Measurements from ENCODE around the gene JAZF1.

The JAZF1 gene

DNA sequence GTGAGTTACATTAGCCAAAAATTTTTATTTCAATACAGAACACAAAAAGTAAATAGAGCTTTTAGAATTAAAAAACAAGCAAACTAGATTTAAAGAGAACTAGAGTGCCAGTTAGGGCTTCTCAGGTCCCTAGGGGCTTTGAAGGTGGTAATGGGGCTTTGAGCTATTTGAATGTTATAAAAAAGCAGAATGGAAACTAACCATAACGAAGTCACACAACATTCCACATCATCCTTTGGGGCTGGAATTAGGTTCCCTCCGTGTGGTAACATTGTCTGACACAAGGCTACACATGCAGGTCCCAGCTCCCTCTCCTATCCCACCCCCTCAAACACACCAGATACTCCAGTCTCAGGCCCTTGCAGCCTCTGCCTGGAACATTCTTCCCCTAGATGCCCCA lies 15.3 kb downstream of the JAZF1 start:
- TF ChIP-seq POLR2AphosphoS5 (IDR thresholded peaks at IDR 0.05; ENCODE audit: low read depth) (no peak), SPI1 (IDR thresholded peaks at IDR 0.05; ENCODE audit: borderline replicate concordance, low read depth) (no peak), GABPA (IDR thresholded peaks at IDR 0.05; ENCODE audit: low read depth) (no peak)
- TF ChIP-seq, protein P1, sequence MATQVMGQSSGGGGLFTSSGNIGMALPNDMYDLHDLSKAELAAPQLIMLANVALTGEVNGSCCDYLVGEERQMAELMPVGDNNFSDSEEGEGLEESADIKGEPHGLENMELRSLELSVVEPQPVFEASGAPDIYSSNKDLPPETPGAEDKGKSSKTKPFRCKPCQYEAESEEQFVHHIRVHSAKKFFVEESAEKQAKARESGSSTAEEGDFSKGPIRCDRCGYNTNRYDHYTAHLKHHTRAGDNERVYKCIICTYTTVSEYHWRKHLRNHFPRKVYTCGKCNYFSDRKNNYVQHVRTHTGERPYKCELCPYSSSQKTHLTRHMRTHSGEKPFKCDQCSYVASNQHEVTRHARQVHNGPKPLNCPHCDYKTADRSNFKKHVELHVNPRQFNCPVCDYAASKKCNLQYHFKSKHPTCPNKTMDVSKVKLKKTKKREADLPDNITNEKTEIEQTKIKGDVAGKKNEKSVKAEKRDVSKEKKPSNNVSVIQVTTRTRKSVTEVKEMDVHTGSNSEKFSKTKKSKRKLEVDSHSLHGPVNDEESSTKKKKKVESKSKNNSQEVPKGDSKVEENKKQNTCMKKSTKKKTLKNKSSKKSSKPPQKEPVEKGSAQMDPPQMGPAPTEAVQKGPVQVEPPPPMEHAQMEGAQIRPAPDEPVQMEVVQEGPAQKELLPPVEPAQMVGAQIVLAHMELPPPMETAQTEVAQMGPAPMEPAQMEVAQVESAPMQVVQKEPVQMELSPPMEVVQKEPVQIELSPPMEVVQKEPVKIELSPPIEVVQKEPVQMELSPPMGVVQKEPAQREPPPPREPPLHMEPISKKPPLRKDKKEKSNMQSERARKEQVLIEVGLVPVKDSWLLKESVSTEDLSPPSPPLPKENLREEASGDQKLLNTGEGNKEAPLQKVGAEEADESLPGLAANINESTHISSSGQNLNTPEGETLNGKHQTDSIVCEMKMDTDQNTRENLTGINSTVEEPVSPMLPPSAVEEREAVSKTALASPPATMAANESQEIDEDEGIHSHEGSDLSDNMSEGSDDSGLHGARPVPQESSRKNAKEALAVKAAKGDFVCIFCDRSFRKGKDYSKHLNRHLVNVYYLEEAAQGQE (IDR thresholded peaks at IDR 0.05; ENCODE audit: insufficient replicate concordance, low read depth), result no peak
- TF ChIP-seq, protein P2, sequence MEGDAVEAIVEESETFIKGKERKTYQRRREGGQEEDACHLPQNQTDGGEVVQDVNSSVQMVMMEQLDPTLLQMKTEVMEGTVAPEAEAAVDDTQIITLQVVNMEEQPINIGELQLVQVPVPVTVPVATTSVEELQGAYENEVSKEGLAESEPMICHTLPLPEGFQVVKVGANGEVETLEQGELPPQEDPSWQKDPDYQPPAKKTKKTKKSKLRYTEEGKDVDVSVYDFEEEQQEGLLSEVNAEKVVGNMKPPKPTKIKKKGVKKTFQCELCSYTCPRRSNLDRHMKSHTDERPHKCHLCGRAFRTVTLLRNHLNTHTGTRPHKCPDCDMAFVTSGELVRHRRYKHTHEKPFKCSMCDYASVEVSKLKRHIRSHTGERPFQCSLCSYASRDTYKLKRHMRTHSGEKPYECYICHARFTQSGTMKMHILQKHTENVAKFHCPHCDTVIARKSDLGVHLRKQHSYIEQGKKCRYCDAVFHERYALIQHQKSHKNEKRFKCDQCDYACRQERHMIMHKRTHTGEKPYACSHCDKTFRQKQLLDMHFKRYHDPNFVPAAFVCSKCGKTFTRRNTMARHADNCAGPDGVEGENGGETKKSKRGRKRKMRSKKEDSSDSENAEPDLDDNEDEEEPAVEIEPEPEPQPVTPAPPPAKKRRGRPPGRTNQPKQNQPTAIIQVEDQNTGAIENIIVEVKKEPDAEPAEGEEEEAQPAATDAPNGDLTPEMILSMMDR (IDR thresholded peaks at IDR 0.05; ENCODE audit: insufficient read depth, low read length), result no peak
- no peaks in the 10 kb centered on the region for H3K27me3 ChIP-seq (ENCODE audit: insufficient read depth, poor library complexity, severe bottlenecking)
- no peak overlapping the region for H3K27ac ChIP-seq (replicated peaks)

DNA sequence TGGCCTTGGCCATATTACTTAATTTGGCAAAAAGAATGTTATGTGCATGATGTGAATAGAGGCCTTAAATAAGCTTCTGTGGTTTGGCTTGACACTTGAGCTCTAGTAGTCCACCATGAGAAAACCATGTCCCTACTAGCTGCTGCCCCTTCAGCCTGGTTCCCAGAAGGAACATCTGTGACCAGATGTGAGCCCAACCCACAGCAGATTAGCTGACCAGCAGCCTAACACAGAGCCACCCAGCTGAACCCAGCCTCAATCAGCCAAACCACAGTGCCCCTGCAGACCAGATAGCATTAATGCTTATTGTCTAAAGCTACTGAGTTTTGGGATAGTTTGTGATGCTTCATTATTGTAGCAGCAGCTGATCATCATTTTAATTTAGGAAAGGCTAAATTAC lies 16.6 kb downstream of the JAZF1 start:
- Histone ChIP-seq H3K27ac (replicated peaks) (no peak overlapping the region), H3K4me3 (replicated peaks; ENCODE audit: insufficient read depth, low read length) (no peak overlapping the region), H3K27me3 (ENCODE audit: insufficient read depth, poor library complexity, severe bottlenecking) (no peaks in the 10 kb centered on the region)
- no peak for DNase-seq (ENCODE audit: low read depth in 1 of 2, low spot score in 1 of 2)
- TF ChIP-seq, protein P2 (IDR thresholded peaks at IDR 0.05; ENCODE audit: insufficient read depth, low read length), result no peak
- TF ChIP-seq, protein P1 (IDR thresholded peaks at IDR 0.05; ENCODE audit: insufficient replicate concordance, low read depth), result no peak

More for the DNA sequence above, 15.3 kb downstream of the JAZF1 start:
- no peak overlapping the region for H3K4me3 ChIP-seq (replicated peaks; ENCODE audit: insufficient read depth, low read length)
- no peak for DNase-seq (ENCODE audit: low read depth in 1 of 2, low spot score in 1 of 2)

DNA sequence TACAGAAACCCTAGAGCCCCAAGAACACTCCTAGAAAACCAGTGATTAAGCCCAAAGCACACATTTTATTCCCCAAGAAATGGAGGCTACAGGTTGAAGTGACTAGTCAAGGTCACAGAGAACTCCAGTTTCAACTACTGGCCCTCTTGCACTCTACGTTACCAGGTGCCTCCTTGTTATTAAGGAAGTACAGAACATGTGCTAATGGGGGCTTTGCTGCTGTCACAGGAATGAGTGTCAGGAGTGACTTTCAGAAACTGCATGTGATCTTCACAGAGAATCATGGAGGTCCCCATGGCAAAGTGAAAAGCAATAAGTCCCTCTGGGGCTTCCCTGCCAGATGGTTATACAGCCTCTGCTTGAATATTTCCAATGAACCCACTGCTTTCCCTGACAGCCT lies 19.3 kb downstream of the JAZF1 start:
- no peak for DNase-seq (ENCODE audit: low read depth in 1 of 2, low spot score in 1 of 2)
- TF ChIP-seq POLR2AphosphoS5 (IDR thresholded peaks at IDR 0.05; ENCODE audit: low read depth) (no peak), GABPA (IDR thresholded peaks at IDR 0.05; ENCODE audit: low read depth) (no peak), SPI1 (IDR thresholded peaks at IDR 0.05; ENCODE audit: borderline replicate concordance, low read depth) (no peak)
- TF ChIP-seq, protein P1 (IDR thresholded peaks at IDR 0.05; ENCODE audit: insufficient replicate concordance, low read depth), result no peak
- TF ChIP-seq, protein P2 (IDR thresholded peaks at IDR 0.05; ENCODE audit: insufficient read depth, low read length), result no peak
- Histone ChIP-seq H3K27me3 (ENCODE audit: insufficient read depth, poor library complexity, severe bottlenecking) (no peaks in the 10 kb centered on the region), H3K27ac (replicated peaks) (no peak overlapping the region), H3K4me3 (replicated peaks; ENCODE audit: insufficient read depth, low read length) (no peak overlapping the region)

Measured in HL-60 (cell line).